Measurements from ENCODE around the gene CIAO3.

The CIAO3 gene

GRCh38 chr16:735982-736453 is 4.8 kb downstream of the CIAO3 start:
- peak in 1 of 2 donors; percentile 45 for DNase-seq (ENCODE audit: low read depth in 2 of 2)

- no peak for DNase-seq (ENCODE audit: low read depth in 2 of 2)
Measured at GRCh38 chr16:734981-735881, 5.6 kb downstream of the CIAO3 start.

GRCh38 chr16:734208-734980 is 6.4 kb downstream of the CIAO3 start:
- DNase-seq (ENCODE audit: low read depth in 2 of 2), result no peak

DNA sequence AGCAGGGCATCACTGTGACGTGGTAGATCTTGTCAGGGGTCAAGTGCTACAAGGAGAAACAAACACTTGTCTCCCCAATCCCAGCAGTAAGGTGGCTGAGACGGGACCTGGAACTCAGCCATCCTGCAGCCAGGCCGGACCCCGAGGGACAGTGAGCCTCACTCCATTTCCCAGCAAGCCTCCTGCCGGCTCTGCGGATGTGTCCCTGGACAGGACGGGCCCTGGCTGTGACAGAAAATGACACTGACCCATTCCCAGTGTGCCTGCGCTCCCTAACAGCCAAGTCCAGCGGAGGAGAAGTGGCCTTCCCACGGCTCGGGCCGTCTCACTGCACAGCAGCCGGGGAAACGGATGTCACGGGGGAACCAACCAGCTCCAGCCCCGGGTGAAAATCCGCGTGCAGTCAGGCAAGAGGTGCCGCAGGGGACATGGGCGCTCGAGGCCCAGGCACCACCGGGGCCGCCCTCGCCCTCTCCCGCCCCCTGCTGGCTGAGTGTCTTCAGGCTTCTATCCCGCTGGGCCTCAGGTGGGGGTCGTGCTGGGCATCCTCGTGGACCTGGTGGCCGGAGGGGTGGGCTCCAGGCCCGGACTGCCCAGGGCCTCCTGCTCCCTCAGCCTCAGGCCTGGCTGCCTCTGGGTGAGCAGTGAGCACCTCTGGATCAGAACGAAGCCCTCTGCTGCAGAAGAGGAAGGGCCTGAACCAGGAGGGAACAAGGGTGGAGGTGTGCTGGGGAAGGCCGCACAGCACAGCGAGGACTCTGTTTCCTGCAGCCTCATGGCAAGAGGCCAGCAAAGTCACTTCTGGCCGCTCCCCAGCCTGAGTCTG is 7.2 kb downstream of the CIAO3 start:
- DNase-seq (ENCODE audit: low read depth in 2 of 2), result no peak

DNA sequence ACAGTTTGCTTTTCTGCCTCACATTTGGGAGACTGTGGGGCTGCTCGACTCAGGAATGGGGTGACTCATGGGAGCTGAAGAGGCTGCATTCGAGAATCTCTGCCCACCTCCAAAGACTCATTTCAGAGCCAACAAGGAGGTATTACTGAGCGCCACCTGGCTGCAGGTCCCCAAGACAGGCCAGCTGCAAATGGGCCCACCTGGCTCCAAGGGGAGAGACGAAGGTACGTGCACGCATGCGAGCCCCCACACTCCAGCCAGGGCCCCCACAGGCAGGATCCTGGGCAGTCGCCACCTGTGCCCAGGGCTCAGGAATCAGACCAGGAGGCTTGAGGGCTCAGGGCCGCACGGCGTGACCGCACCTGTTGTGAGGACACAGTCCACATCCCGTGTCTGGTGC is 7.9 kb downstream of the CIAO3 start:
- DNase-seq (ENCODE audit: low read depth in 2 of 2), result no peak

DNA sequence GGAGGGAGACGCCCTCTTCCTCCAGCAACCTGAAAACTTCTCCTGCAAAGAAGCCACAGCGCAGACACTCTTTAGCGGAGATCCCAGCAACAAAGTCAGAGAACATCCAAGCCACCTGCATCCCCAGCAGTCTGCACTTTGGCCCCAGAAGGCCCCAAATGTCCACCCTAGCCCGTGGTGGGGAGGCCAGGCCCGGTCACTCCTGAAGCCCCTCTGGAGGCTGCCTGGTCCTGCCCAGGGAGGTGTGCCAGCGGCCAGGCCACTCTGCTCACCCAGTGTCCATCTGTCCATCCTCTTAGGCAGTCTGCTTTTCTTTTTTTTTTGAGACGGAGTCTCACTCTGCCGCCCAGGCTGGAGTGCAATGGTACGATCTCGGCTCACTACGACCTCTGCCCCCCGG is 8.5 kb downstream of the CIAO3 start:
- no peak for DNase-seq (ENCODE audit: low read depth in 2 of 2)

- DNase-seq (ENCODE audit: low read depth in 2 of 2), result no peak
Measured at GRCh38 chr16:730666-731509, 9.9 kb downstream of the CIAO3 start.

DNA sequence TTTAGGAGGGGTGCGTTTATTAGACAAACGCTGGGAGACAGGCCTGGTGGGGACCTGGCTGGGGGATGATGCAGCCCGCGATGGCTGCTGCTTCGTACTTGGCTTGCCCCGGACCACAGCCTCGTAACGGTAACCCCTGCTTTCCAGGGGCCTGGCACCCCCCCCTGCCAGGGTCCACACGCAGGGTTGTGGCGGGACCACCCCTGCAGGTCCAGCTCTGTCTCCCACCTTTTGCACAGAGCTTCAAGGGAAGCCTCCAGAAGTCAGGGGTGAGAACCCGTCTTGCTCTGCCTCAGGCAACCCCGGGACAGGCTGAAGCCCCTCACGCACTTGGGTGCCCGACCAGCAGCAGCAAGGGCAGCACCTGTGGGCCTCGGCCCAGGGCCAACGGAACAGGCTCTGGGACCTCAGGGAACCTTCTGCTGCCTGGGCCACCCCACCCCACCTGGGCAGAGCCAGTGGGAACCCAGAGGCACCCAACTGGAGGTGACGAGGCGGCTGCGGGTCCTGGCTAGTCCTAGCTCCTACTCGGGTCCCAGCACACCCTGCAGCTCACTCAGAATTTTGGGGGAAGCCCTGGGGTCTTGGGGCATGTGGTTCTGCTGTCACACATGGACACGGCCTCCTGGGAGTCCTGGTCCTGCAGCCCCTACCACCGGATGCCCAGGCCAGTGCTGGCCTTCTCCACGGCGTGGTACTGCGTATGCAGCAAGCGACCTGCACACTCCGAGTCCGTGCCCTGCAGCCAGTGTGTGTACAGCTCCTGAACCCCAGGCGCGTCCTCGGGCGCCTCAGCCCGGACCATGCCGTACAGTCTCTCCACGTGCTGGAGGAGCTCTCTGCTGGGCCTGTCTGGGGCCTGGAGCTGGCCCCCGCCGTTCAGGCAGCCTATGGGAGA is 10.8 kb downstream of the CIAO3 start:
- no peak for DNase-seq (ENCODE audit: low read depth in 2 of 2)

DNA sequence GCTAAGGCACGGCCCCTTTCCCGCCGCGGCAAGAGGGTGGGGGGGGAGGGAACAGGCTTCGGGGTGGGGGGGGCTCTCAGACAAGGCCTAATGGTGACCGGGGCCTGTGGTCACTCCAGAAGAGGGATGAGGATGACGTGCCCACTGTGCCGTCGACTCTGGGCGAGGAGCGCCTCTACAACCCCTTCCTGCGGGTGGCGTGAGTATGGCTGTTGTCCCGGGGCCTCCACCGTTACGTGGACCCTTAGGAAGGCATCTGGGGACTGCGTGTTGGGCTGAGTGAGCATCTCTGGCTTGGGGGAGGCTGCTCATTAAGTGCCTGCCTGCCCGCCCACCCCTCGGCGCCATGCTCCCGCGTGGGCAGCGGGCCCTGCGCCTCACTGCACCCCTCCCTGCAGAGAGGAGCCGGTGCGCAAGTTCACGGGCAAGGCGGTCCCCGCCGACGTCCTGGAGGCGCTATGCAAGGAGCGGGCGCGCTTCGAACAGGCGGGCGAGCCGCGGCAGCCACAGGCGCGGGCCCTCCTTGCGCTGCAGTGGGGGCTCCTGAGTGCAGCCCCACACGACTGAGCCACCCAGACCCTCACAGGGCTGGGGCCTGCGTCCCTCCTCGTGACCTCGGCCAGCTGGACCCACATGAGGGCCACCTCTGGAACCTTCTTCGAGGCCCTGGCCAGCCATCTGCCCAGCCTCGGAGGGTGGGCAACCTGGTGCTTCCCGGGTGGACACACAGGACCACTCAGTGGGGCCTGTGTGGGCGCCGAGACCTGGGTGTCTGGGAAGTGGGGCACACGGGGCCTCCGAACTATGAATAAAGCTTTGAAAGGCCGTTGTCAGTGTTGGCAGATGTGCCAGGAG is 11.7 kb downstream of the CIAO3 start:
- DNase-seq (ENCODE audit: low read depth in 2 of 2), result no peak

- DNase-seq (ENCODE audit: low read depth in 2 of 2), result peak in 1 of 2 donors; percentile 57
Measured at GRCh38 chr16:728131-728889, 12.5 kb downstream of the CIAO3 start.

DNA sequence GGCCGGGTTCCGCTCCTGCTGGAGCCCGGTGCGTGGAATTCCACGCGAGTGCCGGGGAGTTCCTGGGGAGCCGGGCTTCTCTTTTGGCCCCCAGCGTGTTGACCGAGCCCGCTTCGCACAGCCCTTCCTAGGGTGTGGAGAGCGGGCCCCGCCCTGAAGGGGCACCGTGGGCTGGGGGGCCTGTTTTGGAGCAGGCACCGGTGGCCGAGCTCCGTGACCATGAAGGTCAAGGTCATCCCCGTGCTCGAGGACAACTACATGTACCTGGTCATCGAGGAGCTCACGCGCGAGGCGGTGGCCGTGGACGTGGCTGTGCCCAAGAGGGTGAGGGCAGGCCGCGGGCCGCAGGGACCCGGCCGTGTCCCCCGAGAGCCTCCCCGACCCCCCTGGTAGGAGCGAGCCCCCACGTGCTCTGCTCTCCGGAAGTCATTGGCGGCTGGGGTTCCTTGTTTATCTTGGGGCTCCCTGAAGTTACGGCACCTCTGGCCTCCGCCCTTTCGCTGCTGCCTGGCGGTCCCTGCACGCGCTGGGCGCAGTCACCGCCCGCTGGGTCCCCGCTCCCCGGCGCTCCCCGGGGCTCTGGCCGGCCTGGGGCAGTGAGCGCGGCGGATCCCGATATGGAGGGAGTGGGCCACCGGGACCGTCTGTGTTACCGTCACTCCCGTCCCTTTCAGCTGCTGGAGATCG is 13.4 kb downstream of the CIAO3 start:
- DNase-seq (ENCODE audit: low read depth in 2 of 2), result no peak

- DNase-seq (ENCODE audit: low read depth in 2 of 2), result peak in 1 of 2 donors; percentile 50
Measured at GRCh38 chr16:726438-727290, 14.1 kb downstream of the CIAO3 start, which contains the start of the genes CCDC78 and HAGHL. Gene CCDC78, minus strand, starts transcription at chr16:726443. Its CDS starts 76 bp downstream, at chr16:726367. Gene HAGHL, plus strand, starts transcription at chr16:727106. Its CDS starts 404 bp downstream, at chr16:727510.

DNA sequence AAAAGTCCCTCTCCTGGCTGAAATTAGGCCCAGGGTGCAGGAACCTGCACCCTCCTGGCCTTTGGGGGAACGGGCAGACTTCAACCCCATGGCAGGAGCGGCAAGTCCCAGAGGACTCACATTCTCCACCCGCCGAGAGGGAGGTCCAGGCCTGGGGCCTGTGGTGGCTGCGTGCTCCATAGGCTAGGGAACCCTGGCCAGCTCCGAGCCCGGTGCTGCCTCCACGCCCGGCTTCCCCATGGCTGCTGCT is 14.7 kb downstream of the CIAO3 start:
- no peak for DNase-seq (ENCODE audit: low read depth in 2 of 2)

DNA sequence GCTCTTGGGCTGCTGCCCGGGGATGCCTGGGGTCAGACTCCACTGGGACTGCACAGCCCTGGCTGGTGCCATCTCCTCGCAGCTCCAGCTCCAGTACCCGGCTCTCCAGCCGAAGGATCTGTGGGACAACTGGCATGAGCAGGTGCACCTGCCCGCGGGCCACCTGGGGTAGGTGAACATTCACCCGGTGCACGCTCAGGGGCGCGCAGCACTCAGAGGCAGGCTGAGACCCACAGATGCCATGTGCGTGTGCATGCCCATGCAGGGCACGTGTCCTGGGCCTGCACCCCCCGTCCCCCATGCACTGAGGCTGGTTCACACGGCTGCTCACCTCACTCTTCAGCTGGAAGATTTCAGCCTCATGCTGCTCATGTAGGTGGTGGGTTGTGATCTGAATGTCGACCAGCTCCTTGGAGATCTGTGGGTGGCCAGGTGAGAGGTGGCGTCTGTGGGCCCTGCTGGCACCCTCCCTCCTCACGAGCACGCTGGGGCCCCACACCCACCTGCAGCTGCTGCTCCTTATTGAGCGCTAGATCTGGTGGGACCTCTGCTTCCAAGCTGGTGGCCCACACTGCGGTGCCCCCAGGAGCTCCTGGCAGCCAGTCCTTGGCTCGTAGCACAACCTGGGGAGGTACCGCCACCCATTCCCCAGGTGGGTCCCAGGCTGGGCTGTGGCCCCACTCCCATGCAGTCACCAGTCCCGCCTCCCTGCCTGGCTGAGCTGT is 15.2 kb downstream of the CIAO3 start:
- no peak for DNase-seq (ENCODE audit: low read depth in 2 of 2)

DNA sequence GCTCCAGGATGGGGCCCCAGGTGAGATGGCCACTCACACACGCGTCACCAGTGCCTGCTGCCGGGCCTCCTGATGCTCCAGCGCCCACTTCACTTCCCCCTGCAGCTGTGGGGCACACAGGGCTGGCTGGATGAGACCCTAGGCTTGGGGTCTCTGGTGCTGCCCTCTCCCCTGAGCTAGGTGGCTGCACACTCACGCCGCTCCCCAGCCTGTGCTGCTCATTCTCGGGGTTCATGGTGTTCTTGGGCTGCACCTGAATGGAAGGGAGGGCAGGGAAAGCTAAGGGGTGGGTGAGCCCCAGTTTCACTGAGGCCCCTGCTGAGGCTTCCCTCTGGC is 15.8 kb downstream of the CIAO3 start:
- no peak for DNase-seq (ENCODE audit: low read depth in 2 of 2)
